Breast epithelium (tissue), 4 donors: ENCODE measurements around the gene URB1. TPM values are rescaled to one million over a fixed set of nuclear protein-coding genes. Genes with fewer than 3 reads are reported as not detected.

Experiments
- DNase-seq, 2 donors: peaks; one replicate each; pipeline ENCODE4 v3.0.0-alpha.2; 2019; ENCODE audit warnings: low spot score in 2 of 2
- H3K27ac ChIP-seq, 2 donors: fragments of 200-600 bp; sonication (generic) in 1 of 2; one replicate each; pipeline ENCODE4 v1.5.1; 2016 to 2019; ENCODE audit warnings: mild to moderate bottlenecking in 1 of 2
- H3K27me3 ChIP-seq, 2 donors: fragments of 200-600 bp; sonication (generic) in 1 of 2; one replicate each; pipeline versions ENCODE4 v1.5.1 to v1.6.0; 2017 to 2019; ENCODE audit warnings: control low read depth in 1 of 2, mild to moderate bottlenecking in 1 of 2
- H3K36me3 ChIP-seq: fragments of 200-600 bp; one replicate; pipeline ENCODE4 v1.5.1; 2019
- H3K4me1 ChIP-seq, 2 donors: fragments of 200-600 bp; sonication (generic); one replicate each; pipeline ENCODE4 v1.5.1; 2016 to 2019; ENCODE audit warnings: control low read depth in 1 of 2
- H3K4me3 ChIP-seq, 3 donors: fragments of 200-600 bp; sonication (generic); 1 replicate in 2 of 3; 2 replicates in 1 of 3; pipeline ENCODE4 v1.5.1; 2016 to 2019; ENCODE audit warnings: mild to moderate bottlenecking in 3 of 3, moderate library complexity in 2 of 3
- H3K9me3 ChIP-seq, 2 donors: fragments of 200-600 bp; sonication (generic) in 1 of 2; one replicate each; pipeline ENCODE4 v1.5.1; 2016 to 2019; ENCODE audit warnings: control low read depth in 1 of 2
- POLR2A ChIP-seq: fragments of 450-650 bp; IDR thresholded peaks from one replicate; pipeline ENCODE4 v1.6.1; 2016; ENCODE audit warnings: antibody characterized with exemption, mild to moderate bottlenecking, moderate library complexity
- POLR2AphosphoS5 ChIP-seq, 3 donors: sonication (generic); formaldehyde crosslinking; IDR thresholded peaks; one replicate each; pipeline ENCODE4 v1.6.1; 2017; ENCODE audit warnings: antibody characterized with exemption in 3 of 3
- intact Hi-C: fragments of 100-400 bp; cut with DNase I; formaldehyde crosslinking; loops from one replicate; pipeline ENCODE4 v1.15.1; 2023; ENCODE audit warnings: low total_unique reads
- total RNA-seq, 3 donors: library from RNA; depleted of rRNA; stranded (reverse); fragments of >200 nt; gene quantifications; one replicate each; pipeline ENCODE4 v1.1.0, GENCODE V29; 2016
- TF ChIP-seq, protein P1 (sequence below), 3 donors: fragments of 450-650 bp; IDR thresholded peaks; one replicate each; pipeline ENCODE4 v1.5.1; 2016 to 2017; ENCODE audit warnings: antibody characterized with exemption in 3 of 3, mild to moderate bottlenecking in 3 of 3, moderate library complexity in 3 of 3

The URB1 gene
- total RNA-seq, 3 donors from 2014 or later, result 12.8 to 22.2 (median 20.6) TPM

DNA sequence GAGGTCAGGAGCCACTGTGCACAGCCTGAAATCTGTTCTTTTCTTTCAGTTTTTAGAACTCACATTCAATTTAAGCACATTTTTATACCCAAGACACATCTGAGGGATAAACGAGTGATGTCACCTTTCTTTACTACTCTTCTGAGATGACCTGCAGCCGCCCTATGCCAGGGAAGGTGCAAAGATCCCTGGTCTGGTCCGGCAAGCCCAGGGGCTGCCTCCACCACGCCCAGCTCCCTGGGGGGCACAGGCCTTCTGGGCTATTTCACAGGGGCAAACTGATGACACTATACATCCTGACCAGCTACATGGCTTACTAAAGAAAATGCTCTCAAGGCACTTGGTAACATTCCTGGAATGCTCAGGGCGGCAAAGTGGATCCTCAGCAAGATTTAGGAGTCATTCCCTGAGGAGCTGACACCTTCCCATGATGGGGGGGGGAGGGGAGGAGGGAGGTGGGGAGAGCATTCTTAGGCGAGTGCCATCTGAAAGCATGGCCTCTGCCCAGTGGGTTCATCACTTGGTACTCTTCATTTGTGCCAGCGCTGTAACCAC lies 82.8 kb downstream of the URB1 start:
- H3K4me3 ChIP-seq, result no peak overlapping the region
- intact Hi-C loops, result no loop called here
- no peak for DNase-seq
- H3K36me3 ChIP-seq, result no peaks in the 10 kb centered on the region
- no peaks in the 10 kb centered on the region for H3K27me3 ChIP-seq
- TF ChIP-seq POLR2A, result no peak
- TF ChIP-seq, protein P1, sequence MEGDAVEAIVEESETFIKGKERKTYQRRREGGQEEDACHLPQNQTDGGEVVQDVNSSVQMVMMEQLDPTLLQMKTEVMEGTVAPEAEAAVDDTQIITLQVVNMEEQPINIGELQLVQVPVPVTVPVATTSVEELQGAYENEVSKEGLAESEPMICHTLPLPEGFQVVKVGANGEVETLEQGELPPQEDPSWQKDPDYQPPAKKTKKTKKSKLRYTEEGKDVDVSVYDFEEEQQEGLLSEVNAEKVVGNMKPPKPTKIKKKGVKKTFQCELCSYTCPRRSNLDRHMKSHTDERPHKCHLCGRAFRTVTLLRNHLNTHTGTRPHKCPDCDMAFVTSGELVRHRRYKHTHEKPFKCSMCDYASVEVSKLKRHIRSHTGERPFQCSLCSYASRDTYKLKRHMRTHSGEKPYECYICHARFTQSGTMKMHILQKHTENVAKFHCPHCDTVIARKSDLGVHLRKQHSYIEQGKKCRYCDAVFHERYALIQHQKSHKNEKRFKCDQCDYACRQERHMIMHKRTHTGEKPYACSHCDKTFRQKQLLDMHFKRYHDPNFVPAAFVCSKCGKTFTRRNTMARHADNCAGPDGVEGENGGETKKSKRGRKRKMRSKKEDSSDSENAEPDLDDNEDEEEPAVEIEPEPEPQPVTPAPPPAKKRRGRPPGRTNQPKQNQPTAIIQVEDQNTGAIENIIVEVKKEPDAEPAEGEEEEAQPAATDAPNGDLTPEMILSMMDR (IDR thresholded peaks at IDR 0.05), result no peak
- TF ChIP-seq POLR2AphosphoS5 (IDR thresholded peaks at IDR 0.05), result no peak
- no peaks in the 10 kb centered on the region for H3K9me3 ChIP-seq
- no peaks in the 10 kb centered on the region for H3K4me1 ChIP-seq
- no peak overlapping the region for H3K27ac ChIP-seq

DNA sequence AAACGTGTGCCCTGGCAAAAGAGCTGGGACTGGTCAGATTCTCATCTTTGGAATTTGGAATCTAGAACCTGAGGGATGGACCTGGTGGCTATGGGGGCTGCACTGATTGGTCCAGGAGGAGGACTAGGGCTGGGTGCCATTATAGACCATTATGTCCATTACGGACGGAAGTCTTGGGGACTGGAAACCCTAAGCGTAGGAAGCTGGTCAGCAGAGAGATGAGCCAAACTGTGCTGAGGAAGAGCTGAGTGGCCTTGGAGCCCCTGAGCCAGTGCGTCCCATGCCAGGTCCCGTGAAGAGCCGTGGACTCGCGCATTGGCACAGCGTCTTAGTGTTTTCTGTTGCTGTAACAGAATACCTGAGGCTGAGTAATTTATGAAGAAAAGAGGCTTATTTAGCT lies 84.1 kb downstream of the URB1 start:
- Histone ChIP-seq H3K4me3 (no peak overlapping the region), H3K36me3 (no peaks in the 10 kb centered on the region), H3K27ac (no peak overlapping the region), H3K9me3 (no peaks in the 10 kb centered on the region), H3K4me1 (no peaks in the 10 kb centered on the region), H3K27me3 (no peaks in the 10 kb centered on the region)
- no peak for DNase-seq
- intact Hi-C loops, result no loop called here
- TF ChIP-seq POLR2A (no peak), POLR2AphosphoS5 (IDR thresholded peaks at IDR 0.05) (no peak)
- TF ChIP-seq, protein P1 (IDR thresholded peaks at IDR 0.05), result no peak

GRCh38 chr21:32307706-32308105 lies 85.1 kb downstream of the URB1 start:
- no peak for DNase-seq
- Histone ChIP-seq H3K4me1 (no peaks in the 10 kb centered on the region), H3K27ac (no peak overlapping the region), H3K4me3 (no peak overlapping the region), H3K27me3 (no peaks in the 10 kb centered on the region), H3K36me3 (no peaks in the 10 kb centered on the region), H3K9me3 (no peaks in the 10 kb centered on the region)
- intact Hi-C loops, result no loop called here
- no peak for TF ChIP-seq POLR2A
- TF ChIP-seq POLR2AphosphoS5 (IDR thresholded peaks at IDR 0.05), result no peak
- TF ChIP-seq, protein P1 (IDR thresholded peaks at IDR 0.05), result no peak

DNA sequence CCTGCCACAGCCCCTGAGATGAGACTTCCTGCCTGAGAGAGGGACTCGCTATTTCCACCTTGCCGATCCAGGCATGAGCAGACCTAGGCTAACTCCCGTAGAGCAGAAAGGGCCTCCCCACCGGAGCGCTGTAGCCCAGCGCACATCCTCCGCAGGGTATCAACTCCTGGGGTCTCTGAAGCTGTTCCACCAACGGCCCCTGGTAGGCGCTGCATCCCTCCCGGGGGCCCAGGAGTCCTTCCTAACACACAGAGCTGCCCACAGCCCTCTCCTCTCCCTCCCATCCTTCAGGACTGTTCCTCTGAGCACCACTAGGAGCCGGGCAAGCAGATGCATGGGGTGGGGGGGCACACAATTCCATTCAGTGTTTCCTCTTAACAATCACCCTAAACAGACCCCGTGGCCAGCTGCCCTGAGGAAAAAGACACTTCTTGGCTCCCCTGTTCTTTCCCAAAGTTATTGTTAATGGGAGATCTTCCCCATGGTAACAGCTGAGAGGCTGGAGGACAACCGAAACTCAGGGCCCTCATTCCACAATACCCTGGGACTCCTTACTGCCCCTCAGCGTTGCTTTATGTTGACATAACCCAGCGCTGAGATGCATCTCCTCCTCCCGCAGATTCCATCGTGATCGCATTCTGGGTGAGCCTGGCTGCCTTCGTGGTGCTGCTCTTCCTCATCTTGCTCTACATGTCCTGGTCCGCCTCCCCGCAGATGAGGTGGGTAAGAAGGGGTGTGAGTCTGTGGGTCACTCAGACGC lies 86.6 kb downstream of the URB1 start:
- TF ChIP-seq, protein P1 (IDR thresholded peaks at IDR 0.05), result no peak
- TF ChIP-seq POLR2AphosphoS5 (IDR thresholded peaks at IDR 0.05) (no peak), POLR2A (no peak)
- no peaks in the 10 kb centered on the region for H3K9me3 ChIP-seq
- no peaks in the 10 kb centered on the region for H3K36me3 ChIP-seq
- no peaks in the 10 kb centered on the region for H3K4me1 ChIP-seq
- DNase-seq, result no peak
- no peak overlapping the region for H3K4me3 ChIP-seq
- intact Hi-C loops, result no loop called here
- H3K27ac ChIP-seq, result no peak overlapping the region
- H3K27me3 ChIP-seq, result no peaks in the 10 kb centered on the region

DNA sequence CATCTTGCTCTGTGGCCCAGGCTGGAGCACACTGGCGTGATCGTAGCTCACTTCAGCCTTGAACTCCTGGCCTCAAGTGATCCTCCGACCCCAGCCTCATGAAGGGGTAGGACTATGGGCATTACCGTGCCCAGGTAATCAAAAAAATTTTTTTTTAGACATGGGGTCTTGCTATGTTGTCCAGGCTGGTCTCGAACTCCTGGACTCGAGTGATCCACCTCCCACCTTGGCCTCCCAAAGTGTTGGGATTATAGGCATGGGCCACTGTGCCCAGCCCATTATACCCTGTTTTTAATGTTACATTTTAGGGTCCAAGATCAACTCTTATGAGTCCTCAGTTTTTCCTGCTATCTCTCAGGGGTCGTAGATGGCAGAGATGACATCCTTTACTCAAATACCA lies 87.8 kb downstream of the URB1 start:
- H3K4me1 ChIP-seq, result no peaks in the 10 kb centered on the region
- H3K27me3 ChIP-seq, result no peaks in the 10 kb centered on the region
- intact Hi-C loops, result no loop called here
- TF ChIP-seq, protein P1 (IDR thresholded peaks at IDR 0.05), result no peak
- TF ChIP-seq POLR2AphosphoS5 (IDR thresholded peaks at IDR 0.05) (no peak), POLR2A (no peak)
- no peak overlapping the region for H3K27ac ChIP-seq
- no peaks in the 10 kb centered on the region for H3K9me3 ChIP-seq
- no peaks in the 10 kb centered on the region for H3K36me3 ChIP-seq
- DNase-seq, result no peak
- H3K4me3 ChIP-seq, result no peak overlapping the region
